ENCODE results near the gene CSF1R.
"Not testable (repeated sequence)": the region's sequence is repeated elsewhere in the genome, so short reads cannot be mapped to it uniquely, and the experiment has no call there.

Gene CSF1R

DNA sequence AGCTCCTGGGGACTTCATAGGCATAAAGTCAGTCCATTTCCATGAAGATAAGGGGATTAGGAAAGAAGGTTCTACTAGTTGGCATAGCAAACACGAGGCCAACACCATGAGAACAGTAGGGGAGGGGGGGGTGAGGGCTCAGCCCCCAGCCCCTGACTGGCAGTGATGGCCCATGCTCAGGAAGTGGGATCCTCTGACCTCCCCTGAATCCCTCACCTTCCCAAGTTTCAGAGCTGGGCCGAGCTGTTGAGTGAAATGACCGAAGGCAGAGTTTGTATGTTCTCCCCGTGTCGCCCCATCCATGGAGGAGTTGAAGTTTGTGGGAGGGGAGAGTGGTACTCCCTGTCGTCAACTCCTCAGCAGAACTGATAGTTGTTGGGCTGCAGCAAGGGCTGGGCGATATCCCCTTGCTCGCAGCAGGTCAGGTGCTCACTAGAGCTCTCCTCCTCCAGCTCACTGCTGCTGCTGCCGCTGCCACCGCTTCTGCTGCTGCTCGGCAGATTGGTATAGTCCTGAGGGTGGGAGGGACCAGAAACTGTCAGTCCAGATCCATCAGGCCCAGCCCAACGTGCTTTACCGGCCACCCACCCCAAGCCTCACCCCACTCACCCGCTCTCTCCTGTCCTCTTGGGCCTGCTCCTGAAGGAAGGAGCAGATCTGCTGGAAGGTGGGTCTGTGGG is 32.5 kb downstream of the CSF1R start:
- no peak for DNase-seq

DNA sequence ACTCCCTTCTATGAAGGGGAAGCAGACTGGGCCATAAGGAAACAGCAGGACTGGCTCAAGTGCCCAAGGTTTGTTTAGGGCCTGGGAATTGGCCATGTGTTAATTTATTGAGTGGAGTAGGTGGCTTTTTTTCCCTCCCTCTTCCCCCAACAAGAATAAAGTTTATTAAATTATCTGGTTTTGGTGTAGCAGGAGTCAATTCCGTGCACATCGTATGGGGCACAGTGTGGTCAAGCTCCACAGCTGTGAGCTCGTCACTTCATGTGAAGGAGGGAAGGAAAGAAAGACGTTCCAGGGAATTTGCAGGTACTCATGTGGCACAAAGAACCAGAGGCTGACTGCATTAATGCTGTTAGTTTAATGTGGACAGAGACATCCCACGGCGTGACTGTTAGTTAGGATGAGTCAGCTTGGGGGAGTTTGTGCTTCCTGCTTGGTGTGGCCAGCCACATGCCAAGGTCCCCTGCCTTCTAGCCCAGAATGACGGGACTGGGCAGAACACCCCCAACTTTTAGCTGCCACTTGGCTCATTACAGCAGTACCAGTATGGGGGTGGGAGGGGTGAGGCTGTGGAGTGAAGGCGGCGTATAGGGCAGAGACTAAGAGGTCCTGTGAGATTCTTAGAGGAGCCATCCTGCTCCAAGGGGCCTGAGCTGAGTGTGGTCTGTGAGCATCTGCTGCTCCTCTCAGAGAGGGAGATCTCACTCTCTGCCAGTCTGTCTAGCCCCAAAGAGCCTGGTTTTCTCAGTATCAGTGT is 33.2 kb downstream of the CSF1R start:
- DNase-seq, result no peak

DNA sequence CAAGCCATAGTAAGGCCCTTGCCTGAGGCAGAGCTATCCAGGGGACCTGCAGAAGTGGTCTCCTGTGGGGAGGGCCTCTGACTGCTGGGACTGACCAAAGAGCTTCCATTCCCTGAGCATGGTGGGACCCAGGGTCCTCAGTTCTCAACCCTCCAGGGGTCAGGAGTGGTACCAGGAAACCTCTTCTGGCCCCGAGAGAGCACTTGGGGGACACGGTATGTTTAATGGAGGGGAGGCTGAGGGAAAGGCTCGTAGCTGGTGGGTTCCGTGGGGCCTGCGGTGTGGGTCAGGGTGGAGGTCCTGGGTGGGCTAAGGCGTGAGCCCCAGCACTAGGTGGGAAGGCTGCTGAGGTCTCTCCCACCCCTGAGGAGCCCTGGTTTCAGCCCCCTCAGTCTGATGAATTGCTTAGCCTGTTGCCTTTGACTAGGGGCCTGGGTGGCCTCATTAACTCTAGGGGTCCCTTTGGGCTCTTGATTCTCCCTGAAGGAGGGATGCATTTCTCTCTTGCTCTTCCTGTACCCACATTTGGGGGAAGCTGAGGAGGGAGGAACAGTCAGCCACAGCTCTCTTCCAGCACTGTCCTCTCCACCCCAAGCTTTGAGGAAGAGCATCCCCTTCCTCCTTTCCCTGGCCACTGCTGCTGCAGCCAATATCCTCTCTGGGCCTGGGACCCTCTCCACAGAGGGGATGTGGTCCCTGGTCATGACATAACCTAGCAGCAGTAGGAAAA is 34.0 kb downstream of the CSF1R start:
- no peak for DNase-seq

DNA sequence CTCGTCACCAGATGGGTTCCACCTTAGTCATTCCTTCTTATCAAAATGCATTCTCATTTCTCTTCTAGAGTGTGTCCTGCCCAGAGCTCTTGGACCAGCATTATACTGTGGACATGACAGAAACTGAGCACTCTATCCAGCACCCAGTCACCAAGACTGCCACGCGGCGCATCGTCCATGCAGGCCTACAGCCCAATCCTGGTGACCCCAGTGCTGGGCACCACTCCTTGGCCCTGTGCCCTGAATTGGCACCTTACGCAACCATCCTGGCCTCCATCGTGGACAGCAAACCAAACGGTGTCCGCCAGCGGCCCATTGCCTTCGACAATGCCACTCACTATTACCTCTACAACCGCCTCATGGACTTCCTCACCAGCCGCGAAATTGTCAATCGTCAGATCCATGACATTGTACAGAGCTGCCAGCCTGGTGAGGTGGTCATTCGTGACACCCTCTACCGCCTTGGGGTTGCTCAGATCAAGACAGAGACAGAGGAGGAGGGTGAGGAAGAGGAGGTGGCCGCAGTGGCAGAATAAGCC is 34.6 kb downstream of the CSF1R start:
- no peak for DNase-seq

DNA sequence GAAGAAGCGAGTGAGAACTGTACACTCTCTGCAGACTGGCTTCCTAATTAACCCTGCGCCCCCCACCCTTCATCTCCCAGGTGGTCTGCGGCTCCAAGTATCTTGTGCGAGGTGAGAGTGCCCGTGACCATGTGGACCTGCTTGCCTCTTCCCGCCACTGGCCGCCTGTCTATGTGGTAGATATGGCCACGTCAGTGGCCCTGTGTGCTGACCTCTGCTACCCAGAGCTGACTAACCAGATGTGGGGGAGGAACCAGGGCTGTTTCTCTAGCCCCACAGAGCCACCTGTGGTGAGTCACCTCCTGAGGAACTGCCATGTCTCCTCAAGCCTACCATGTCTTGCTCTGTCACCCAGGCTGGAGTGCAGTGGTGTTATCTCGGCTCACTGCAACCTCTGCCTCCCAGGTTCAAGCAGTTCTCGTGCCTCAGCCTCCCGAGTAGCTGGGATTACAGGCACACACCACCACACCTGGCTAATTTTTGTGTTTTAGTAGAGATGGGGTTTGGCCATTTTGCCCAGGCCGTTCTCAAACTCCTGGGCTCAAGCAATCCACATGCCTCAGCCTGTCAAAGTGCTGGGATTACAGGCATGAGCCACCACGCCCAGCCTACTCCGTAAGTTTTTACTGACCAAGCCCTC is 36.1 kb downstream of the CSF1R start:
- DNase-seq, result not testable (repeated sequence)

DNA sequence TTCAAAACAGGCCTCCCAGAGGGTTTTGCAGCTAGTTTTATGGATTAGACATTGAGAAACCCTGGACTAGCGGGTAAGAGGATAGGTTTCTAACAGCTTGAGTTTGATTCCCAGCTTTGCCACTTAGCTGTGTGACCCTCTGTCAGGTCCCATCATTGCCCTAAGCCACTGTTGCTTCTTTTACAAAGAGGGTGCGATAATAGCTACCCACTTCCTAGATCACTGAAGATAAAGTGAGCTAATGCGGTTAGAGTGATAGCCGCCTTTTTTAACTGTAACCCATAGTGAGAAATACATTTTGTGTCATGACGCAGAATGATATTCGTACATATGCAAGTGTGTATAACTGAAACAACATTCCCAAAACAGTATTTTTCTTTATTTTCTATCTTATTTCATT is 40.3 kb downstream of the CSF1R start:
- DNase-seq, result no peak

DNA sequence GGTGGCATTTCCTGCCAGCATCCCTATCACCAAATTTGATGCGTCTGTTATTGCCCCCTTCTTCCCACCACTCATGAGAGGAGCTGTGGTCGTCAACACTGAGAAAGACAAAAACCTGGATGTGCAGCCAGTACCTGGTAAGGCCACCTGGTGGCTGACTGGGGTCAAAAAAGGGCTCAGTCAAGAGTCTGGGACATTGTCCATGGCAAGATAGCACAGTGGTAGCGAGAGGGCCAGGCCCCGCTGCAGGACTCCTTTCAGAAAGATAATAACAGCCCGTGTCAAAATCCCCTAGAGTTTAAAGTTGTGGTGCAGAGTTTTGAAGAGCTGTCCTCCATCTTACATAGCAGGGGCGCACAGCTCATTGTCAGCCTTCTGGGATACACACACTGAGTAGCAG is 40.8 kb downstream of the CSF1R start:
- DNase-seq, result no peak

DNA sequence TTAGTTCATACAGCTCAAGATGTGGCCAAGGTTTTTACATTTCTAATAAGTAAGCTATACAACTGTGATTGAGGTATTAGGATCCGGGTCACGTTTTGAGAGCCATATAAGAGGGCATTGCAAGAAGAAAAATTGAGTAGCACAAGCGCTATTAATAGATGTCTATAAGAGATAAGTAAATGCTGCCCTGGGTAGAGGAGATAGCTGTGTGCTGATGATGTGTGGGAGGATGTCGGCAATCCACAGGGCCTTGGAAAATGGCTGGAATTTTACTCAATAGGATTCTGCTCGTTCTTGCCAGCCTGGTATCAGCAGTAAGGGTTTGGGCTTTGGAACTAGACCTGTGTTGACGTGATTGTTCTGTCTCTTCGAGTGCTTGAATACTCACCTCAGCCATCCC is 41.6 kb downstream of the CSF1R start:
- no peak for DNase-seq

DNA sequence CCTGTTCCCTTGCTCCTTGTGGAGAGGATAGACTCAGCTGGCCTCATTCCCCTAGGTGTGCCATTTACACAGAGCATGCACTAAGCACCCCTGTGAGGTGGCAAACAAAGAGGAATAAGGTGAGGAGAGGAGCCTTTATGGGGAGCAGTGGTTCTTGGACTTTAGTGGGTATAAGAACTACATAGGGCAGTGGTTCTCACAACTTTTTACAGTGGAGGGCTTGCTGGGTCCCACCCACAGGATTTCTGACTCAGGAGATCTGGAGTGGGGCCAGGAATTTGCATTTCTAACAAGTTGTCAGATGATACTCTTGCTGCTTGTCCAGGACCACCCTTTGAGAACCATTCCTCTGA is 42.0 kb downstream of the CSF1R start:
- no peak for DNase-seq

DNA sequence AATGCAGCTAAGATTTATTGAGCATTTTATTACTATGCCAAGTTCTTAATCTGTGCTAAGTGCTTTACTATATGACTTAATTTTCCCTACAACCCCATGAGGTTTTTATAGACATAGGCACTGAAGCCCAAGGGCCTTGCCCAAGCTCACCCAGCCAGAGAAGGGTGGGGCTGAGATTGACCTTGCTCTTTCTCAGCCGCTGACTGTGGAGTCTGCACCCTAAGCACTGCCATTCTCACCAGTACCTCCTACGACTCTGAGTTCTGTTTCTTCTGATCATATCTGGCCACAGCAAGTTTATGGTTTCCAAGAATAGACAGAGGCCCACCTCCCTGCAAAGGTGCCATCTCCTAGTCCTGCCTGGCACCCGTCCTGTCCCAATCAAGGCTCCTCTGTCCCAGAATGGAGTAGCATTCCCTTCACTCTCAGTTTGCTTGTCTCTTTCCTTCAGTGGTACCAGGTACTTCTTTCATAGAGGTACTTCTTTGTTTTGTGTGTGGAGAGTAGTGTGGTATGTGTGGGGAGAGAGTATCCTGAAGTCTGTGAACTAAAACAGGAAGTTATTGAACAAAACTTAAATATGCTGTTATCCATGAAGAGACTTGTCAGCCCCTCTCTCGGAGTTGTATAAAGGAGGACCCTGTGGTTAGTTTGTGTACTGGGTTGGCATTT is 42.6 kb downstream of the CSF1R start:
- no peak for DNase-seq

DNA sequence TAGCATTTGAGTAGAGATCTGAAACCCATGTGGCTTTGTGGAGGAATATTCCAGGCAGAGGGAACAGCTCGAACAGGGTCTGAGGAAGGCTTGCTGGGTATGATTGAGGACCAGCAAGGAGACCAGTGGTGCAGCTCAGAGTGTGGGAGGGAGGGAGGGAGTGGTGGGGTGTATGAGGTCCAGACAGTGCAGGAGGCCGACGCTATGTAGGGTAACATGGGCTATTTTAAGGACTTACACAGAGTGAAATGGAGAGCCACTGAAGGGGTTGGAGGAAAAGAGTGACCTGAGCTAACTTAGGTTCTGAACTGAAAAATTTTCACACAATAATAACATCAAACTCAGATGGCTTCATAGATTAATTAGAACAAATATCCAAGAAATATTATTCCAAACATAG is 43.9 kb downstream of the CSF1R start:
- DNase-seq, result no peak

DNA sequence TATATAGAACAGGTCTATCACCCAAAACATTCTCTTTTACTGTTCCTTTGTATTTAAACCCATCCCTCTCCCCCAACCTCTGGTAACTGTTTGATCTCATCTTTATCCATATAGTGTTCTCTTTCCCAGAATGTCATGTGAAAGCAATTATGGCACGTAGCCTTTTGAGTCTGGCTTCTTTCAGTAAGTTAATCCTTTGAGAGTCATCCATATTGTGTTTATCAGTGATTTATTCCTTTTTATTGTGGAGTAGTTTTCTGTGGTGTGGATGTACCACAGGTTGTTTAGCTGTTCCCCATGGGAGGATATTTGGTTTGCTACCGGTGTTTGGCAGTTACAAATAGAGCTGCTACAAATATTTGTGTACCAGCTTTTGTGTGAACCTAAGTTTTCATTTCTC is 47.8 kb downstream of the CSF1R start:
- no peak for DNase-seq

DNA sequence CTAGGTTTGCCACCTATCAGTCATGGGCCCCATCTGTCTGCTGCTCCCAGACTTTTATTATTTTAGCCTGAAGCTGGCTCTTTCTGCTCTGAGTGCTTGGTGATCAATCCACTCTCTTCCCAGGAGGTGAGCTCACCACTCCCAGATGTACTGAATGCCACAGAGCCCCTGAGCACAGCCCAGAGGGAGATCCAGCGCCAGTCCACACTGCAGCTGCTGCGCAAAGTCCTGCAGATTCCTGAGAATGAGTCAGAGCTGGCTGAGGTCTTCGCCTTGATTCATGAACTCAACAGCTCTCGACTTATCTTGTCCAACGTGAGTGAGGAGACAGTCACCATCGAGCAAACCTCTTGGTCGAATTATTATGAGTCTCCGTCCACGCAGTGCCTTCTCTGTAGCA is 49.8 kb downstream of the CSF1R start:
- no peak for DNase-seq

DNA sequence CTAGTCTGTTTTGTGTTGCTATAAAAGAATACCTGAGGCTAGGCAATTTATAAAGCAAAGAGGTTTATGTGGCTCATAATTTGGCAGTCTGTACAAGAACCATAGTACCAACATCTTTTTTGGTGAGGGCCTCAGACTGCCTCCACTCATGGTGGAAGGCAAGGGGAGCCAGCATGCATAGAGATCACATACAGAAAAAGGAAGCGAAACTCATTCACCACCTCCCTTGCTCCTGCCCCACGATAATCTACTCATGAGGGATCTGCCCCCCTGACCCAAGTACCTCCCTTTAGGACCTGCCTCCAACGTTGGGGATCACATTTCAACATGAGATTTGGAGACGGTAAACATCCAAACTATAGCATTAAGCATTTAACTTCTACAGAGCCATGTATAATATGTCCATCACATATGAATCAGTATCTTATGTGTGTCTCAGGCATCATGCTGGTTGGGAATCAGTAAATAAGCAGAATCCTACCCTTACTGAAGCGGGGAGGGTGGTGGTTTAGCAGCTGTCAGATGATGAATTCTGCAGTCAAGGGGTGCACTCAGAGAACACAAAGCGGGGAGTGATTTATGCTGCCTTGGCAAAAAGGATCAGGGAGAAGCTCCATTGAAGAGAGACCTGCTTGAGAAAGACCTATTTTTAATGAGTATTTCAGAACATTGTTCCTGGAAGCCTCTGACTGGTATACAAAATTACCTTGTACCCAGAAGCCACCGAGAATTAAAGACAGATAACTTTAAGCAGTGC is 51.0 kb downstream of the CSF1R start:
- no peak for DNase-seq

DNA sequence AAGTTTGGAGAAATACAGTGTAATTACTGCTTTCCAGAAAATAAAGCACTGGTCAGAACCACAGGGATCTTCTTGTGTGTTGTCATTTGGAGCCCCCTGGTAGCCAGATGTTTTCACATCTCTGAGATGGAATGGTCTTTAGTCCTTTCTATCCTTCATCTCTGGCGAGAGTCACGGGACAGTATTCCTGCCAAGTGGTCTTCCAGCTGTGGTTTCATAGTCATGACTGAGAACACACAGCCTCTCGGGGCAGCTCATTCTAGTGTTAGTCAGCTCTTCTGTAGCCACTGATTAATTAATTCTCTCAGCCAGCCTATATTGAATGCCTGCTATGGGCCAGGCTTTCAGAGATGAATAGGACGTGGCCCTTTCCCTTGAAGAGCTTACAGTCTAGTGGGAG is 51.7 kb downstream of the CSF1R start:
- DNase-seq, result no peak

DNA sequence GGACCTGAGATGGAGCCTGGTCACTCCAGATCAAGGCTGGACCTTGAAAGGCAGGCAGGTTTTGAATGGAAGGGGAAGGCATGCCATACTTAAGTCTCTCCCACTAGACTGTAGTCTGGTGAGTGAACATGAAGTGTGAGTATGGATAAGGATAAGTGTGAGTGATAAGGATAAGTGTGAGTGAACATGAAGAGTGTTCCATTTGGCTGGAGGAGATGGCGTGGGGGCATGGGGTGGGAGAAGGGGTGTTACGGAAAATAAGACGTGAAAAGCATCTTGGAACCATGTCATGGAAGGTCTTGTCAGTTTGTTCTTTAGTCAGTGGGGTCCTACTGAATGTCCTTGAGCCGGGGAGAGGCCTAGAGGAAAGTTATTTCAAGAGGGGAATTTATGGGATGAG is 53.0 kb downstream of the CSF1R start:
- DNase-seq, result no peak

DNA sequence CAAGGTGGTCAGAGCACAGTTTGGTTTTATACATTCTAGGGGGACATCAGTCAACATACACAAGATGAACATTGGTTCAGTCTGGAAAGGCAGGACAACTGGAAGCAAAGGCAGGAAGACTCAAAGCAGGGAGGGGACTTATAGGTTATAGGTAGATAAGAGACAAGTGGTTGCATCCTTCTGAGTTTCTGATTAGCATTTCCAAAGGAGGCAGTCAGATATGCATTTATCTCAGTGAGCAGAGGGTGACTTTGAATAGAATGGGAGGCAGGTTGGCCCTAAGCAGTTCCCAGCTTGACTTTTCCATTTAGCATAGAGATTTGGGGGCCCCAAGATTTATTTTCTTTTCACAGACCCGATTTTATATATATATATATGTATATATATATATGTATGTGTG is 58.3 kb downstream of the CSF1R start:
- DNase-seq, result not testable (repeated sequence)

DNA sequence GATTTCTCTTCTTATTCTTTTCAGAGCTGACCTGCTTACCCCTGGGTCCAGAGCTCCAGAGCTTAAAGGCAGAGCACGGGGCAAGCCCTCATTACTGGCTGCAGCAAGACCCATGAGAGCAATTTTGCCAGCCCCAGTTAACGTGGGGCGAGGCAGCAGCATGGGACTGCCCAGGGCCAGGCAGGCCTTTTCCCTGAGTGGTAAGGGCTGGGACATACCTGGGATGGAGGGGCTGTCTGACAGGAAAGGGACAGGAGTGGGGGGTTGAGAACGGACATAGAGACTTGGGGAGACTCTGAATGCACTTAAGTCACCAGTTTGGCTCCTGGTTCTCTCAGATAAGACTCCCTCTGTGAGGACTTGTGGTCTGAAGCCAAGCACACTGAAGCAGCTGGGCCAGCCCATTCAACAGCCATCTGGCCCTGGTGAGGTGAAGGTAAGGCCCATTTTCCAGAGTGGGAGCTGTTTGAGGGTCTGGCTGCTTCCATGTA is 59.6 kb downstream of the CSF1R start:
- DNase-seq, result no peak

DNA sequence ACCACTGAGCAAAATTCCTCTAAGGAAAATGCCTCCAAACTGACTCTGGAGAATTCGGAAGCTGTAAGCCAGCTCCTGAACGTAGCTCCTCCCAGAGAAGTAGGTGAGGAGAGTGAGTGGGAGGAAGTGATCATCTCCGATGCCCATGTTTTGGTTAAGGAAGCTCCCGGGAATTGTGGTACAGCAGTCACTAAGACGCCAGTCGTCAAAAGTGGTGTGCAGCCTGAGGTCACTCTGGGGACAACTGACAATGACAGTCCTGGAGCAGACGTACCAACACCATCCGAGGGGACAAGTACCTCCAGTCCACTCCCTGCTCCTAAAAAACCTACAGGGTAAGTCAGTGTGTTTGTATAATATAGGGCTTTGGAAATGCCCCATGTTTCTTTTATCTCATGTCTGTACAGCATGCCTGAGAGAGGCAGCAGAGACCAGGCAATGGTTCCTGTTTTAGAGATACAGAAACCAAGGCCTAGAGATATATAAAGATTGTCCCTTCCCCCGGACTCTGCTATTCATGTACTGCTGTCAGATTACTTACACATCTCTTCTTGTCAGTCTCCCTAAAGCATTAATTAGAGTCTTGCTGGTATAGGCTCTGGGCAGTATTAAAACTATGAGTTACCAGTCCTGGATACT is 61.9 kb downstream of the CSF1R start:
- no peak for DNase-seq

DNA sequence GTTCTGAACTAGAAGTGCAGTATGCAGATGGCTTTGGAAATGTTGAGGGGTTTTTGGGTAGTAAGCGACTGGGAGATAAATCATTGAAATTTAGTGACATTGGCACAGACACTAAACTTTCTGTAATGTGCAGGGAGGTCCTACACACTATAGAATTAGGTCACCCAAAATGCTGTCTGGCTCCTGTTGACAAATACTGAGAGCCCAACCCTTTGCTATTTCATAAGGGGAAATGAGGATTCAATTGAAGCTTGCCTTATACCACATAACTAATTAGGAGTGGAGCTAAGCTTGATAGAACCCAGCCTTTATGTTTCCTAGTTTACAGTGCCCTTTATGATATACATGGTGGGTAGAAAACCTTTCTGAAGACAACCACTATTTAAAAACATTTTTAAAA is 63.2 kb downstream of the CSF1R start:
- DNase-seq, result no peak

DNA sequence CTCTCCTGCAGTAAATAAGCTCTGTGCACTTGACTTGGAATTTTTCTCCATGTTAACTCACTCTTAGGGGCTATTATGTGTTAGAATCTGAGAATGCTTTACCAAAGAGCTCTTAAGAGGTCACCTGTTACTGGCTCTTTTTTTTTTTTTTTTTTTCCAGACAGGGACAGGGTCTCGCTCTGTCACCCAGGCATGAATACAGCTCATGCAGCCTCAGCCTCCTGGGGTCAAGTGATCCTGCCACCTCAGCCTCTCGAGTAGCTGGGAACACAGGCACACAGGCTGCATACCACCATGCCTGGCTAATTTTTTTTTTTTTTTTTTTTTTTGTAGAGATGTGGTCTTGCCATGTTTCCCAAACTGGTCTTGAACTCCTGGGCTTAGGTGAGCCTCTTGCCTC is 63.7 kb downstream of the CSF1R start:
- DNase-seq, result no peak
